ENCODE results near the gene IRAK4.
"Not testable (repeated sequence)": the region's sequence is repeated elsewhere in the genome, so short reads cannot be mapped to it uniquely, and the experiment has no call there.

The IRAK4 gene

GRCh38 chr12:43758728-43759563 is at the start of gene IRAK4, which contains the start of gene PUS7L:
TSS of gene IRAK4 (plus strand) at chr12:43758951. CDS start at chr12:43768112, 9,161 bp downstream.
TSS of gene PUS7L (minus strand) at chr12:43758790. CDS start at chr12:43755245, 3,545 bp downstream.
- peak; percentile 73 for DNase-seq (ENCODE audit: low read depth)

DNA sequence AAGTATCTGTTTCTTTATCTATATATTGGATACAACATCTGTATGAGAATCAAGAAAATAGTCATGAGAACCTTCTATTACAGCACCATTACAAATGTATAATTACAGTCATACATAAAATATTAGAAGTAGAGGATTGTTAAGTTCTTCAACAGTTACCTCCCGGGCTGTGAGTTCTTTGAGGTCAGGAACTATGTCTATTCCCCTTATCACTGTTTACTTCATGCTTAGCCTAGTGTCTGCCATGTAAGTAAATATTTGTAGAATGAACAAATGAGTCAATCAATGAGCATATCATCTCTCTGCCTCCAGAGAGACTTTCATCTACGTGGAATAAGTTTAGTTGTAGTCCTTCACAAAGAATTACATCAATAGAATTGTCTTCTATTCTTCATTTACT is 47.4 kb upstream of the IRAK4 start:
- no peak for DNase-seq (ENCODE audit: low read depth)

- no peak for DNase-seq (ENCODE audit: low read depth)
Observed at GRCh38 chr12:43722621-43723020, 36.1 kb upstream of the IRAK4 start.

GRCh38 chr12:43723134-43723533 is 35.6 kb upstream of the IRAK4 start:
- DNase-seq (ENCODE audit: low read depth), result no peak

DNA sequence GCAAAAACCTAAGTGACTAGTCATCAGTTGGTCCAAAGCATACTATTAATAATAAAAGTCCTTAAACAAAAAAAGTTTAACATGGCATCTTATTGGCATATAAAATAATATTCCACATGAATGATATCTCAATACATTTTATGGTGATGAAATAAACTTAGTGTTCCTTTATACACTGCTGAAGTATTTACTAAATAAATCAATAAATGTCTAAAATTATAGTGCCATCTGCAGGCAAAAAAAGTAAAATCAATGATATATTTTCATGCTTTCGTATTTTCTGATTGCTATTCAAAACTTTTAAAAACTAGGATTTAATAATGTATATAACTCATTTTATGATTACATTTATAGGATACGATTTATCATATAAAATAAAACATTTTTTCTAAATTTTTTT is 30.6 kb upstream of the IRAK4 start:
- DNase-seq (ENCODE audit: low read depth), result no peak

DNA sequence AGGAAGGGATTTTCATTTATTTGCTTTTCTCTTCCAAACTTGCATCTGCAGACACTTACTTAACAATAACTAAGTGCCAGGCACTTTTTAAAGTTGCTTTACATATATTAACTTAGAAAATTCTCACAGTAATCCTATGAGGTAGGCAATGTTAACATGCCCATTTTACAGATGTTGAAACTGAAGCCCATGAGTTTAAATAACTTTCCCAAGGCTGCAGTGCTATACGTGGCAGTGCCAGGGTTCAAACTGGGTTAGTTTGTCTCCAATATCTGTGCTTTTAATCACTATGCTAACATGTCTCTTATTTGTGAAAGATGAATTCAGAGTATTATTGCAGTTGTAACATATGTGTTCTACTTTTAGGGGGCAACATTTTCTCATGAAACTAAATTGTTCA is 30.1 kb upstream of the IRAK4 start:
- no peak for DNase-seq (ENCODE audit: low read depth)

DNA sequence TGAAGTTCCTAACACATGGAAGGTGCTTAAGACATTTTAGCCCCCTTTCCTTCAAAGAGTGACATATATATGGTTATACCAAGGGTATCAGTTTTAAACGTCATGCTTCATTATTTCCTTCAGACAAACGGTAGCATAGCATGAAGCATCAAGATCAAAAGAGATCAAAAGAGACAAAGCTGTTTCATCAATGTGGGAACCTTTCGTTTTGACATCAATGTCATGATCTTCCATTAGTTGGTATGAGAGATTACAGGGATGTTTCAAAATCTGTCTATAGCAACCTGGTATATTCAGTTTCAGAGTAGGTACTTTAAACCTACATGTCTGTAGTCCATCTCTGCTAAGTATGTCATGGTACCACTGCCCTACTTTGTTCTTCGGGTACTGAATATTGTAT is 28.5 kb upstream of the IRAK4 start:
- DNase-seq (ENCODE audit: low read depth), result no peak

DNA sequence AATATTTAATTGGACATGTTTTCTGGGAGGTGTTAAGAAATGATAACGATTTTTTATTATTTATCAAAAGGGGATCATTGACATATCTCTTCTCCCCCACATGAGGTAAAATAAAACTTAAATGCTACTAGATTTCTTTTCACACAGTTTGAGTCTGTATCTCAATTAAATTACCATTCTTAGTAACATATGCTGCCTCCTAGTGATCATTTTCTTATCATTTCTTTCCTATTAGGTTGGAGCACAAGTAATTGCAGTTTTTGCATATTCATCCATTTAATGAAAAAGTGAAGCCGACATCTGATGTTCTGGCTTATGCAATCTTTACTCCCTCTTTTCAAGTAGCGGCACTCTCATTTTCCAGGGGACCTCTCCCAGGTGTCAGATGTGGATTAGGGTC is 25.1 kb upstream of the IRAK4 start:
- no peak for DNase-seq (ENCODE audit: low read depth)

DNA sequence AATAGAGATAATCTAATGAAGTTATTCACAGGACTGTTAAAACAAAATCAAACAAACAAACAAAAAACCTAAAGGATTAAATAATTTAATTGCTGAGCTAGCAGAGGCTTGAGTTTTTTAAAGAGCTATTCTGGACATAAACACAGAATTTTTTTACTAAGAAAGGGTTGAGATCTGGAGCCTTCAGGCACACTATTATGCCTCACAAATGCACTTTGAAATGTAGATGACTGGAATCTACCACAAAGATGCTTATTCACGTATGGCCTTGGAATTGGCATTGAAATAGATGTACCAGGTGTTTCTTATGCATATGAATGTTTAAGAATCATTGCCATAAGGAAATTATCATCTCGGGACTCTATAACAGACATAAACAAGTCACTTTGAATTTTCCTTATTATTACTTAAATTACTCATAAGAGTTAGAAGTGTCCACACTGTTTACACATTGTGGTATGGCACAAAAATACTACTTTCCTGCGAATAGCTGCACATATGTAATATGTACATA is 21.8 kb upstream of the IRAK4 start:
- DNase-seq (ENCODE audit: low read depth), result no peak

DNA sequence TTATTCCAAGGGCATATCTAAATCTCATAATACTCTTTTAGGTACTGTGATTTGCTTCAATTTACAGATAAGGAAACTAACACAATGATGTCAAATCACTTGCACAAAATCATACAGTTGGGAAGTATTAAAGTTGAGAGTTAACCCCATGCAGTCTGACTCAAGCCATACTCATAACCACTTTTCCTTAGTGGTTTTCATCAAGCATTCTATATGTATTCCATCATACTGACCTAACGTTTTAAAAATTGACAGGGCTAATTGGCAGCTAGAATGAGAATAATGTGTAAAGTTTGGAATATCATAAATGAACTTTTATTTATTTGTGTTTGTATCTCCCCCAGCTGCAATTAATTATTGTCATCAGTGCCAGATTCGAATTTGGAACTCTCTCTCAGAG is 21.1 kb upstream of the IRAK4 start:
- no peak for DNase-seq (ENCODE audit: low read depth)

- peak; percentile 46 for DNase-seq (ENCODE audit: low read depth)
Observed at GRCh38 chr12:43740511-43741100, 18.1 kb upstream of the IRAK4 start.

- DNase-seq (ENCODE audit: low read depth), result peak; percentile 58
Observed at GRCh38 chr12:43742106-43742505, 16.6 kb upstream of the IRAK4 start.

- DNase-seq (ENCODE audit: low read depth), result no peak
Observed at GRCh38 chr12:43744826-43745225, 13.9 kb upstream of the IRAK4 start.

GRCh38 chr12:43749016-43749415 is 9.7 kb upstream of the IRAK4 start:
- DNase-seq (ENCODE audit: low read depth), result no peak

DNA sequence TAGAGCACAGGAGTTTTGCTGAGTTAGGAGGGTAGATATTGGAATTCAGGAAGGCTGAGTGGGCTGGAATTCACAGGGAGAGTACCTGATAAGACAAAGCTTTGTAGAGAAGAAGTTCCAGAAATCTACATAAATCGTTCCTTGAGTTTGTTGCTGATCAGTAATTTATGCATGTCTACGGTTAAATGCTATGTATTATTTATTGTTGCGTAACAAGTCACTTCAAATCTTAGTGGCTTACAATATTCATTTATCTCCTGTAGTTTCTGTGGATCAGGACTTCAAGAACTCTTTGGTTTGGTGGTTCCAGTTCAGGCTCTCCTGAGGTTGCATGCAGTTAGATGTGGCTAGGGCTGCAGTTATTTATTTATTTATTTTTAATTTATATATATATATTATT is 7.9 kb upstream of the IRAK4 start:
- no peak for DNase-seq (ENCODE audit: low read depth)

DNA sequence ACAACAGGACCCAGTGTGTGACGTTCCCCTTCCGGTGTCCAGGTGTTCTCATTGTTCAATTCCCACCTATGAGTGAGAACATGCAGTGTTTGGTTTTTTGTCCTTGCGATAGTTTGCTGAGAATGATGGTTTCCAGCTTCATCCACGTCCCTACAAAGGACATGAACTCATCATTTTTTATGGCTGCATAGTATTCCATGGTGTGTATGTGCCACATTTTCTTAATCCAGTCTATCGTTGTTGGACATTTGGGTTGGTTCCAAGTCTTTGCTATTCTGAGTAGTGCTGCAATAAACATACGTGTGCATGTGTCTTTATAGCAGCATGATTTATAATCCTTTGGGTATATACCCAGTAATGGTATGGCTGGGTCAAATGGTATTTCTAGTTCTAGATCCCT is 7.4 kb upstream of the IRAK4 start:
- not testable (repeated sequence) for DNase-seq (ENCODE audit: low read depth)

GRCh38 chr12:43754015-43754414 is 4.7 kb upstream of the IRAK4 start:
- no peak for DNase-seq (ENCODE audit: low read depth)

DNA sequence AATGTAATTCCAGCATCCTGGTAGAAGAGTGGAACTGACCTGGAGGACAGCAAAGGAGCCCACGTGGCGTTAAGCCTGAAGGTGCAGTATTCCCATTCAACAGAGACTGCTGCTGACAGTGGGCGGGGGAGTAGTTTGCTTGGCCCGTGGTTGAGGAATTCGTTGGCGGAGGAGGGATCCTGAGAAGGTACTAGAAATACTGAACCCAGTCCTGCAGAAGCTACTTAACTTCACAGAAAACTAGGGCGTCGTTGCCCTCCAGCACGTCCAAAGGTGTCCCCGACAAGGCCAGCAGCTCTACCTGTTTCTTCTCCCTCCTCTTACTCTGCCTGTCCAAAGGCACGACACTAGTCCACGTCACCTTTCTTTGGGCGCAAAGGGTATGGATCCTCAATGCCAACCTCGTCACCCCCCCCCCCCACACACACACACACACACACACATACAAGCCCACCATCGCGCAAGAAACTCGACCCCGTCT is 464 bp upstream of the IRAK4 start:
- no peak for DNase-seq (ENCODE audit: low read depth)

DNA sequence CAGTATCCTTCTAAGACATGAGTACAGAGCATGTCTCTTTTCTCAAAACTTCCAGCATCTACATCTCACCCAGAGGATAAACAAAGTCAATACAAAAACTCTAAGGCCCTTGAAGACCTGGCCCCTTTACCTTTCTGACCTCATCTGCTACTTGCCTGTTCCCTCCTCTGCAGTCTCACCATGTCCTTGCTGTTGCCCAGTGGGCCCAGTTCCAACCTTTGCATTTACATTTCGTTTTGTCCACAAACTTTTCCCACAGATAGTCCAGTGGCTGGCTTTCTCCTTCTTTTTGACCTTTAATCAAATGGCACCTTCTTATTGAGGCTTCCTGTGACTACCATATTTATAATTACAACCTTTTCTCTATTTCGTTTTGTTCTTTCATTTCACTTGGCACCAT is 1.6 kb downstream of the IRAK4 start:
- no peak for DNase-seq (ENCODE audit: low read depth)

DNA sequence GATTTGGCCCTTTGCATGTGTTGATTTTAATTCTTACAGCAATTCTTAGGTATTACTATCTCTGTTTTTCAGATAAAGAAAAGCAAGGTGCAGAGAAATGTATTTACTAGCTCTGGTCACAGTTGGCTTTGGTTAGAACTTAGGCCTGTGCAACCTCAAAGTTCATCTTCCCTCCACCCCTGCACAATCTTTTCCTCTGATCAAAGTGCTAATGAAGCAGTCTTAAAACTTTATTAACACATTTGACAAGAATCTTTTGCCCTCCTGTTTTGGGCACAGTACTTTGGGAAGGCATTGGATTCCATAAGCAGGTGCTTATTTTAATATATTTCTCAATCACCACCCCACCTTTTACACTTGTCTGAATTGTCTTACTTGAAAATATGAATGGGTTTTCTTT is 2.7 kb downstream of the IRAK4 start:
- DNase-seq (ENCODE audit: low read depth), result no peak

- DNase-seq (ENCODE audit: low read depth), result no peak
Observed at GRCh38 chr12:43762596-43762995, 3.8 kb downstream of the IRAK4 start.

GRCh38 chr12:43763769-43764168 is 5.0 kb downstream of the IRAK4 start:
- no peak for DNase-seq (ENCODE audit: low read depth)

DNA sequence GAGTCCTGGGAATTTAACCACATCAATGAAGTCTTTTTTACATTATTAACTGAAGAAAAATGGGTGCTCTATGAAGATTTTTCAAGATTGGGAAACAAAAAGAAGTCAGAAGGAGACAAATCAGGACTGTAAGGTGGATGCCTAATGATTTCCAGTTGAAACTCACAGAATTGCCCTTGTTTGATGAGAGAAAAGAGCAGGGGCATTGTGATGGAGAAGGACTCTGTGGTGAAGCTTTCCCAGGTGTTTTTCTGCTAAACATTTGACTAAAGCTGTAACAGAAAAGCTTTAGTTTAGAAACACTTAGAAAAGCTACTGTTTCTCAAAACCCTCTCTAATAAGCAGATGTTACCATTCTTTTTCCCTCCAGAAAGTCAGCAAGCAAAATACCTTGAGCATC is 5.8 kb downstream of the IRAK4 start:
- DNase-seq (ENCODE audit: low read depth), result no peak

Data from GM04503 (cell line).